BLaER1 (cell line): ENCODE measurements around the gene TCEANC2.

Experiments used
- H3K27ac ChIP-seq: shearing (Covaris generic); formaldehyde crosslinking; 2 replicates; pipeline ENCODE4 v1.8.1; 2022
- H3K27me3 ChIP-seq: shearing (Covaris generic); formaldehyde crosslinking; 2 replicates; pipeline ENCODE4 v1.8.1; 2022
- H3K36me3 ChIP-seq: shearing (Covaris generic); formaldehyde crosslinking; 2 replicates; pipeline ENCODE4 v1.8.1; 2022
- H3K4me1 ChIP-seq: shearing (Covaris generic); formaldehyde crosslinking; 2 replicates; pipeline ENCODE4 v1.8.1; 2022
- H3K4me2 ChIP-seq: shearing (Covaris generic); formaldehyde crosslinking; 2 replicates; pipeline ENCODE4 v1.8.1; 2022
- H3K4me3 ChIP-seq: shearing (Covaris generic); formaldehyde crosslinking; 2 replicates; pipeline ENCODE4 v1.8.1; 2022
- H3K9ac ChIP-seq: shearing (Covaris generic); formaldehyde crosslinking; 2 replicates; pipeline ENCODE4 v1.8.1; 2022
- H3K9me3 ChIP-seq: shearing (Covaris generic); formaldehyde crosslinking; 2 replicates; pipeline ENCODE4 v1.8.1; 2022
- H4K20me1 ChIP-seq: shearing (Covaris generic); formaldehyde crosslinking; 2 replicates; pipeline ENCODE4 v1.8.1; 2022
- Cebpa-rat ChIP-seq: shearing (Covaris generic); IDR thresholded peaks from 2 replicates; pipeline ENCODE4 v1.8.1; 2022

The TCEANC2 gene

GRCh38 chr1:54112027-54112426 is 58.6 kb downstream of the TCEANC2 start:
- Histone ChIP-seq H3K36me3 (no peaks in the 10 kb centered on the region), H3K9ac (no peak overlapping the region), H3K9me3 (no peaks in the 10 kb centered on the region), H3K4me3 (no peak overlapping the region), H3K4me1 (no peaks in the 10 kb centered on the region), H3K27me3 (no peaks in the 10 kb centered on the region), H3K4me2 (no peak overlapping the region), H3K27ac (no peak overlapping the region), H4K20me1 (no peaks in the 10 kb centered on the region)
- no peak for TF ChIP-seq Cebpa-rat

GRCh38 chr1:54112705-54113368 is 59.4 kb downstream of the TCEANC2 start:
- Histone ChIP-seq H3K27ac (no peak overlapping the region), H3K9me3 (no peaks in the 10 kb centered on the region), H3K27me3 (no peaks in the 10 kb centered on the region), H3K36me3 (no peaks in the 10 kb centered on the region), H3K9ac (no peak overlapping the region), H3K4me3 (no peak overlapping the region), H4K20me1 (no peaks in the 10 kb centered on the region), H3K4me1 (no peaks in the 10 kb centered on the region), H3K4me2 (no peak overlapping the region)
- TF ChIP-seq Cebpa-rat = no peak

- no peak overlapping the region for H3K4me3 ChIP-seq
- no peaks in the 10 kb centered on the region for H3K9me3 ChIP-seq
- no peak overlapping the region for H3K9ac ChIP-seq
- H3K4me2 ChIP-seq = no peak overlapping the region
- no peaks in the 10 kb centered on the region for H3K4me1 ChIP-seq
- no peak for TF ChIP-seq Cebpa-rat
- H3K27ac ChIP-seq = no peak overlapping the region
- no peaks in the 10 kb centered on the region for H4K20me1 ChIP-seq
- H3K36me3 ChIP-seq = no peaks in the 10 kb centered on the region
- H3K27me3 ChIP-seq = no peaks in the 10 kb centered on the region
Measured at GRCh38 chr1:54114001-54114400, 60.6 kb downstream of the TCEANC2 start.

- H3K4me3 ChIP-seq = no peak overlapping the region
- no peak overlapping the region for H3K27ac ChIP-seq
- no peaks in the 10 kb centered on the region for H3K9me3 ChIP-seq
- no peaks in the 10 kb centered on the region for H3K36me3 ChIP-seq
- H3K9ac ChIP-seq = no peak overlapping the region
- no peaks in the 10 kb centered on the region for H3K27me3 ChIP-seq
- TF ChIP-seq Cebpa-rat = no peak
- H3K4me1 ChIP-seq = no peaks in the 10 kb centered on the region
- H3K4me2 ChIP-seq = no peak overlapping the region
- H4K20me1 ChIP-seq = no peaks in the 10 kb centered on the region
Measured at GRCh38 chr1:54114955-54115354, 61.5 kb downstream of the TCEANC2 start.

DNA sequence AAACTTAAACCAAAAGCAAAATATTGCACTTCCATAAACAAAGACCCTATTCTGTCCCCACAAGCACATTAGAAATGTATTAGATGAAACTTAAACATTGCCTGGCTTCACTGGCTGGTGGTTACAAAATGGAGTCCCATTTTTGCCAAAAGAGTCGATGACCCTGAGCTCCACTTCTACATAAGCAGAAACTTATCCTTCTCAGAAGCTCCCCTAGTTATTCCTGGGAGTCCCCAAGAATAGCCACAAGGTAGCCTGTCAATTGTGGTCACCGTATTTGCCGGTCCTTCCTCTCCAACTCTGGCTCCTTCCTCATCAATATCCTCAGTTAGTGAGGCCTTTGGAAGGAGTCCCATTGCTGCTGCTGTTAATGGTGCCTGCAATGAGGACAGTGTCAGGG is 62.1 kb downstream of the TCEANC2 start:
- Histone ChIP-seq H3K9ac (no peak overlapping the region), H3K27me3 (no peaks in the 10 kb centered on the region)
- TF ChIP-seq Cebpa-rat = no peak

GRCh38 chr1:54117815-54118563 is 64.6 kb downstream of the TCEANC2 start:
- Histone ChIP-seq H3K4me1 (peaks cover 3% of the 10 kb centered on the region; the same call in 1 of the 2 replicates), H3K27ac (no peak overlapping the region), H3K4me2 (no peak overlapping the region), H3K9me3 (no peaks in the 10 kb centered on the region), H3K36me3 (no peaks in the 10 kb centered on the region), H3K4me3 (no peak overlapping the region), H3K9ac (no peak overlapping the region), H4K20me1 (no peaks in the 10 kb centered on the region), H3K27me3 (peaks cover 5% of the 10 kb centered on the region; the same call in 1 of the 2 replicates)
- no peak for TF ChIP-seq Cebpa-rat

More for the DNA sequence above, 62.1 kb downstream of the TCEANC2 start:
- Histone ChIP-seq H3K4me2 (no peak overlapping the region), H3K27ac (no peak overlapping the region), H3K9me3 (no peaks in the 10 kb centered on the region), H4K20me1 (no peaks in the 10 kb centered on the region), H3K36me3 (no peaks in the 10 kb centered on the region), H3K4me3 (no peak overlapping the region), H3K4me1 (no peaks in the 10 kb centered on the region)

- no peak for TF ChIP-seq Cebpa-rat
- Histone ChIP-seq H3K9me3 (no peaks in the 10 kb centered on the region), H3K4me3 (no peak overlapping the region), H3K27ac (no peak overlapping the region), H4K20me1 (no peaks in the 10 kb centered on the region), H3K4me1 (peaks cover 3% of the 10 kb centered on the region; the same call in 1 of the 2 replicates), H3K9ac (no peak overlapping the region), H3K27me3 (peaks cover 5% of the 10 kb centered on the region; the same call in 1 of the 2 replicates), H3K36me3 (no peaks in the 10 kb centered on the region), H3K4me2 (no peak overlapping the region)
Measured at GRCh38 chr1:54118704-54119103, 65.3 kb downstream of the TCEANC2 start.

DNA sequence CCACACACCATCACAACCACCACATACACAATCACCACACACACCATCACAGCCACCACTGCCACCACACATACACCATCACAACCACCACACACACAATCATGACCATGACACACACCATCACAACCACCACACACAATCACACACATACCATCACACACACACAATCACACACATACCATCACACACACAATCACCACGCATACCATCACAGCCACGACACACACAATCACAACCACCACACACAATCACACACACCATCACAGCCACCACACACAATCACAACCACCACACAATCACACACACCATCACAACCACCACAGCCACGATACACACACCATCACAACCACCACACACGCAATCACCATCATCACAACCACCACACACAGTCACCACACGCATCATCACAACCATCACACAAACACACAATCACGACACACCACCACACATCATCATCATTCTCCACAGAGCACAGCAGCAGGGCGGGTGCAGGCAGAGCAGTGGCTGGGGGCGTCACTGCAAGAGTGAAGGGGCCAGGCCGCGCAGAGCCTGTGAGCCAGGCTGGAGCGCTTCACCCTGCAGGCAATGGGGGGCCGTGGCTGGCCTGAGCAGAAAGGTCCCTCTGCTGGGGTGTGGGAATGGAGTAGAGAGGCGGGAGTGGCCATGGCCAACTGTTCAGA is 66.8 kb downstream of the TCEANC2 start:
- no peak overlapping the region for H3K27ac ChIP-seq
- H3K4me1 ChIP-seq = peaks cover 3% of the 10 kb centered on the region; the same call in 1 of the 2 replicates
- TF ChIP-seq Cebpa-rat = no peak
- H3K9ac ChIP-seq = no peak overlapping the region
- no peak overlapping the region for H3K4me3 ChIP-seq
- no peaks in the 10 kb centered on the region for H3K9me3 ChIP-seq
- H3K36me3 ChIP-seq = no peaks in the 10 kb centered on the region
- peaks cover 5% of the 10 kb centered on the region; the same call in 1 of the 2 replicates for H3K27me3 ChIP-seq
- no peaks in the 10 kb centered on the region for H4K20me1 ChIP-seq
- no peak overlapping the region for H3K4me2 ChIP-seq

DNA sequence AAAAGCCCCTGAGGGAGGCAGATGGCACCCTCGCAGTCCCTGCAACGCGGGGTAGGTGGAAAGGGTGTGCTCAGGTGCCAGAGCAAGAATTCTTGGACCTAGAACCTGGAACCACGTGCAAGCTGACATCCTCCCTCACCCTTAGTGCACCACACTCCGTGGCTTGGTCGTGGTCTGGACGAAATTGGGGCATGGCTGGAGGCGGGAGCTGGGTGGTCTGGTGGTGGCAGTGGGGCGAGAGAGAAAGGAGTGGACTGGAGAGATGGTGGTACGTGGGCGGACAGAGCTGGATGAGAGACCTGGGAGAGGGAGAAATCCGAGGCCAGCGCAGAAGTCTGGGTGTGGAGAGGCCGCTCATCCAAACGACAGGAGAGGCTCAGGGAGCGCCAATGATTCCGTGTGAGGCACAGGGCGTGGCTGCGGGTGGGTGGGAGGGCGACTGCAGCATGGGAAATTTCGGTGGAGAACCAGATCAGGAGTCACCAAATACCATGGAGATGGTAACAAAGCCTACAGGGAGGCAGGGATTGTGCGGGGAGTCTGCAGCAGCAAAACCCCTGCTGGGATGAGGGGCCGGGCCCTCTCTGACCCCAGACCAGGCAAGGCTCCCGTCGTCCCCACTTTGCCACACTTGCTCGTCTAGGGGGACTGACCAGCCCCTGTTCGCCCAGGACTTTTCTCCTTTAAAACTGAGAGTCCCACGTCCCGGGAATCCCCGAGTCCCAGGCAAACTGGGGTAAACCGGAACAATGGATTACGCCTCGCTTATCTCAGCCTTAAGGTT is 67.5 kb downstream of the TCEANC2 start:
- peaks cover 3% of the 10 kb centered on the region; the same call in 1 of the 2 replicates for H3K4me1 ChIP-seq
- H3K9ac ChIP-seq = no peak overlapping the region
- H3K4me3 ChIP-seq = no peak overlapping the region
- H3K4me2 ChIP-seq = peak overlapping the region; percentile 60
- H3K9me3 ChIP-seq = no peaks in the 10 kb centered on the region
- TF ChIP-seq Cebpa-rat = no peak
- H3K27ac ChIP-seq = no peak overlapping the region
- no peaks in the 10 kb centered on the region for H4K20me1 ChIP-seq
- peaks cover 5% of the 10 kb centered on the region; the same call in 1 of the 2 replicates for H3K27me3 ChIP-seq
- H3K36me3 ChIP-seq = no peaks in the 10 kb centered on the region
